Mesenteric fat pad (tissue), 1 donor: ENCODE data around the gene CUX1. TPM values are rescaled to one million over a fixed set of nuclear protein-coding genes. Genes with fewer than 3 reads are reported as not detected.

Experiments used
- DNase-seq: peaks from one replicate; pipeline ENCODE4 v3.0.0-alpha.2; 2020; ENCODE audit warnings: low spot score
- long read RNA-seq: library from polyadenylated mRNA; unstranded; transcript quantifications from one replicate; pipeline ENCODE4 v2.0.0, GENCODE V29; 2020
- total RNA-seq: library from RNA; stranded (reverse); fragmentation: NEBNext Ultra II Directional; extraction: Animal tissue kit (Norgen Biotek cat#: 25700); gene quantifications from one replicate; pipeline ENCODE4 v1.2.1, GENCODE V29; 2021
- donor health status: DM: yes; HTN: yes; CAD: no.

The CUX1 gene, protein sequence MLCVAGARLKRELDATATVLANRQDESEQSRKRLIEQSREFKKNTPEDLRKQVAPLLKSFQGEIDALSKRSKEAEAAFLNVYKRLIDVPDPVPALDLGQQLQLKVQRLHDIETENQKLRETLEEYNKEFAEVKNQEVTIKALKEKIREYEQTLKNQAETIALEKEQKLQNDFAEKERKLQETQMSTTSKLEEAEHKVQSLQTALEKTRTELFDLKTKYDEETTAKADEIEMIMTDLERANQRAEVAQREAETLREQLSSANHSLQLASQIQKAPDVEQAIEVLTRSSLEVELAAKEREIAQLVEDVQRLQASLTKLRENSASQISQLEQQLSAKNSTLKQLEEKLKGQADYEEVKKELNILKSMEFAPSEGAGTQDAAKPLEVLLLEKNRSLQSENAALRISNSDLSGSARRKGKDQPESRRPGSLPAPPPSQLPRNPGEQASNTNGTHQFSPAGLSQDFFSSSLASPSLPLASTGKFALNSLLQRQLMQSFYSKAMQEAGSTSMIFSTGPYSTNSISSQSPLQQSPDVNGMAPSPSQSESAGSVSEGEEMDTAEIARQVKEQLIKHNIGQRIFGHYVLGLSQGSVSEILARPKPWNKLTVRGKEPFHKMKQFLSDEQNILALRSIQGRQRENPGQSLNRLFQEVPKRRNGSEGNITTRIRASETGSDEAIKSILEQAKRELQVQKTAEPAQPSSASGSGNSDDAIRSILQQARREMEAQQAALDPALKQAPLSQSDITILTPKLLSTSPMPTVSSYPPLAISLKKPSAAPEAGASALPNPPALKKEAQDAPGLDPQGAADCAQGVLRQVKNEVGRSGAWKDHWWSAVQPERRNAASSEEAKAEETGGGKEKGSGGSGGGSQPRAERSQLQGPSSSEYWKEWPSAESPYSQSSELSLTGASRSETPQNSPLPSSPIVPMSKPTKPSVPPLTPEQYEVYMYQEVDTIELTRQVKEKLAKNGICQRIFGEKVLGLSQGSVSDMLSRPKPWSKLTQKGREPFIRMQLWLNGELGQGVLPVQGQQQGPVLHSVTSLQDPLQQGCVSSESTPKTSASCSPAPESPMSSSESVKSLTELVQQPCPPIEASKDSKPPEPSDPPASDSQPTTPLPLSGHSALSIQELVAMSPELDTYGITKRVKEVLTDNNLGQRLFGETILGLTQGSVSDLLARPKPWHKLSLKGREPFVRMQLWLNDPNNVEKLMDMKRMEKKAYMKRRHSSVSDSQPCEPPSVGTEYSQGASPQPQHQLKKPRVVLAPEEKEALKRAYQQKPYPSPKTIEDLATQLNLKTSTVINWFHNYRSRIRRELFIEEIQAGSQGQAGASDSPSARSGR (N-terminal part only)
- 115 TPM for total RNA-seq
- long read RNA-seq, transcript CUX1-202 (23 exons, 2,931 nt) = major isoform, 11 of 104 reads
- long read RNA-seq, transcript CUX1-220 (2 exons, 559 nt) = minor isoform, 5 of 104 reads
- long read RNA-seq, partial matches to known transcripts = 10 of 104 reads
- long read RNA-seq, other reads (novel, unspliced or antisense) = 74 of 104 reads

DNA sequence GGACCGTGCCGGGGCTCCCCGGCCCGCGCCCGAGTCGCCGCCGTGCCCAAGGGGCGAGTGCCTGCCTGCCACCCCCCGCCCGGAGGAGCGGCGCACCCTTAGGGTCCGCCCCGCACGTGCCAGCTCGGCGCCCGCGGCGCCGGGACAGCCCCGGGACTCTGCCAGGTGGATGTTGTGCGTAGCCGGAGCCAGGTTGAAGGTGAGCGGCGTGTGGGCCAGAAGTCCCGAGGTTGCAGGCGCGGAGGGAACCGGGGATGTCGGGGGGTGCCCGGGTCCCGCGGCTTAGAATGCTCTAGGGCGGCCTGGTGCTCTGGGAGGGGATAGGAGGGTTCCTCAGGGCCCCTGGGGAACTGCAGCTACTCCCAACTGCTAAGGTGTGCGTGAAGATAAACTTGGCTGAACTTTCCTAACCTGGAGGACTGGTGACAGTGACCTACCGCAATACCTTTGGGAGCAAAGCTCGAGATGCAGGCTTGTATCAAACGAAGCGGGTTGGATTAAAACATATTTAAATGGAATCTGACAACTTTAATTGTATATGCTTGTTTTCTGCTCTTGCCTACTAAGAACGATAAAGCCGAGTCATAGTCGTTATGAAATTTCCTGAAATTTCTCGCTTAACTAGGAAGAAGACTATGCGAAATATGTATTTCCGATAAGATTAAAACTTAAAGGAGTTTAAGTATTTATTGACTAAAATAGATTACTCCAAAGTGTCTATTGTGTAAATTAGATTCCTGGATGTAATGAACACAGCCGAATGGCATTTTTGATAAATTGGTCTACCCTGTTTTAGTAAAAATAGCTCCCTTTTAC lies at the start of gene CUX1:
TSS of gene CUX1 (plus strand) at position 156 of the 816 bp plus-strand sequence. CDS start at position 170, 14 bp downstream.
- peak; percentile 89 for DNase-seq

DNA sequence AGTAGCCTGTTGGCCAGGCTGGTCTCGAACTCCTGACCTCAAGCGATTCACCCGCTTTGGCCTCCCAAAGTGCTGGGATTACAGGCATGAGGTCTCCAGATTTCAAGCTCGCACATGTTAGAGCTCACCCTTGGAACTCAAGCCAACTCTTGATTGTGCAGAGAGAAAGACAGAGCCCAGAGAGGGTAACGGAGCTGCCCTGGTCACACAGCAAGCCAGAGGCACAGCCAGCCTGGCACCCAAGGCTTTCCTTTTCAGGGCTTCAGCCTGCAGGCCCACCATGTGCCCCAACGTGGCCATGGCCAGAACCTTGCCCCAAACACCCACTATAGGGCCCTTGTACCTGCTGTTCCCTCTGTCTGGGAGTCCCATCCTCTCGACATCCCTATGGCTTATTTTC lies 49.1 kb upstream of the CUX1 start:
- DNase-seq = no peak

DNA sequence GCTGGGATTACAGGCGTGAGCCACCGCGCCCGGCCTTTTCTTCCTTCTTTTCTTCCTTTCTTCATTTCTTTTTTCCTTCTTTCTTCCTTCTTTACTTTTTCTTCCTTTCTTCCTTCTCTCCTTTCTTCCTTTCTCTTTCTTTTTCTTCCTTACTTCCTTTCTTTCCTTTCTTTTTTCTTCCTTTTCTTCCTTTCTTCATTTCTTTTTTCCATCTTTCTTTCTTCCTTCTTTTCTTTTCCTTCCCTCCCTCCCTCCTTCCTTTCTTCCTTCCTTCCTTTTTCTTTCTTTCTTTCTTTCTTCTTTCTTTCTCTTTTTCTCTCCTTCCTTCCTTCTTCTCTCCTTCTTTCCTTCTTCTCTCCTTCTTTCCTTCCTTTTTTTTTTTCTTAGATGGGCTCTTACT lies 47.0 kb upstream of the CUX1 start:
- no peak for DNase-seq

DNA sequence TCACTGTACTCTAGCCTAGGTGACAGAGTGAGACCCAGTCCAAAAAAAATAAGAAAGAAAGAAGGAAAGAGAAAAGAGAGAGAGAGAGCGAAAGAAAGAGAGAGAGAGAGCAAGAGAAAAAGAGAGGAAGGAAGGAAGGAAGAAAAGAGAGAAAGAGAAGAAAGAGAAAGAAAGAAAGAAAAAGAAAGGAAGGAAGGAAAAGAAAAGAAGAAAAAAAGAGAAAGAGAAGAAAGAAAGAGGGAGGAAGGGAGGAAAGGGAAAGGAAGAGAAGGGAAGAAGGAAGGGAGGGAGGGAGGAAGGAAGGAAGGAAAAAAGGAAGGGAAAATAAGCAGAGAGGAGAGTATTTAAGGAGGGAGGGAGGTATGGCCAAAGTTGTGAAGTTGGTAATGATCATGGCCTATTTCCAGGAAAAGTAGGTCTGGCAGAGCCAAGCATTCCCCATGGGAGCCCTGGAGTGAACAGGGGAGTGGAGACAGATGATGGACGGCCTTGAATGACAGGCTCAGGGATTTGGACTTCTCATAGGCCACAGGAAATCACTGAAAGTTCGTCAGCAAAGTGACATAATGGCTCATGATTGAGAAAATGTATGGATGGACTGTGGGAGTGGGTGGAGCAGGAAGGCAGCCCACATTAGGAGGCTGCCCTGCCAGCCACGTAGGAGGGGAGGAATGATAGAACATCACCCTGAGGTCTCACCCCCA lies 44.8 kb upstream of the CUX1 start:
- no peak for DNase-seq

DNA sequence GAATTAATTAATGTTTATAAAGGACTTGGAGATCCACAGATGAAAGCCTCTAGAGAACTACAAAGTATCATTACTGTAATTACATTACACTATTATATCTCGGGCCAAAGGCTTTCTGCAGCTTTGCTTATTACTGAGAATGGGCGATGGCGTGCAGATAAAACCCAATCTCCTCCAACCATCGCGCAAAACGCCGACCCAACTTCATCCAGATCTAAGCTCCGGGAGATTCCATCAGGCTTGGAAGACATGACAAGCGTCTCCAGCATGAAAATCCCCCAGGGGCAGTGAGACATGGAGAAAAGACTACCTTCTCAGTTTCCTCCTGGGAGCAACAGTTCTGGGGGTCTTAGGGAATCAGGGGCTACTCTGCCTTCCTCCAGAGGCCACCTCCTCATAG lies 42.2 kb upstream of the CUX1 start:
- no peak for DNase-seq

DNA sequence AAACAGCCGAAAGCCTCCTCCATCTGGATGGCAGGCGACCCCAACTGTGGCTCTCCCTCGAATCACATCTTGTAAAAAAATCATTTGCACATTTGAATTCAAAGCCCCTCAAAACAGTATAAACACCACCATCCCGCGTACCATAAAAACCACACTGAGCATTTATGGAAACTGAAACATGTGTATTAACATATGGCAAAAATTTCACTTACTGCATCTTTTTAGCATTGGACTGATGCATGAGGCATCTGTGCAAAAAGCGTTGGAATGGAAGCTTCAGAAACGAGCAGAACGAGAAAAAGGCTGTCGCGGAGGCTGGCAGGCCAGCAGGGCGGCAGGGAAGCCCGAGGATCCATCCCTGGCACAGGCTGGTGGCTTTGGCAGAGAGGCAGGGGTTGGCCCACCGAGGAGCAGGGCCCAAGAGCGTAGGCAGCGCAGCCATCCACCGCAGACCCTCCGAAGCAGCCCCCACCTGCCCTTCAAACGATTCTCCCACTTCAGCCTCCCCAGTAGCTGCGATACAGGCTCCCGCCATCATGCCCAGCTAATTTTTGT lies 39.3 kb upstream of the CUX1 start:
- no peak for DNase-seq

DNA sequence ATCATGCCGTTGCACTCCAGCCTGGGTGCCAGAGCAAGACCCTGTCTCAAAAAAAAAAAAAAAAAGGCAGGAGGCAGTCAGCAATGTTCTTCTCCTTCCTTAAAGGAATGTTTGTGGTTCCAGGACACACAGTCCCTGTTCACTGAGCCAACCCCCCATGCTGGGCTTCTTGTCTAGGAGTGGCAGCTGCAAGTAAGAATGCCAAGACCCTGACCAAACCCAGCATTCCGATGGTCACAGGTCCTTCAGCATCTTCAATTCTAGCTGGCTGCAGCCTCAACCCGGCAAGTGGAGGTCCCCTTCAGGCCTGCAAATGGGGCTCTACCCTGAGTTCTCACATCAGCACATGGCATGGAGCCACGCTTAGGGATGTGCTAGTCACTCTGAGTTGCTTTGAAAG lies 38.2 kb upstream of the CUX1 start:
- no peak for DNase-seq

DNA sequence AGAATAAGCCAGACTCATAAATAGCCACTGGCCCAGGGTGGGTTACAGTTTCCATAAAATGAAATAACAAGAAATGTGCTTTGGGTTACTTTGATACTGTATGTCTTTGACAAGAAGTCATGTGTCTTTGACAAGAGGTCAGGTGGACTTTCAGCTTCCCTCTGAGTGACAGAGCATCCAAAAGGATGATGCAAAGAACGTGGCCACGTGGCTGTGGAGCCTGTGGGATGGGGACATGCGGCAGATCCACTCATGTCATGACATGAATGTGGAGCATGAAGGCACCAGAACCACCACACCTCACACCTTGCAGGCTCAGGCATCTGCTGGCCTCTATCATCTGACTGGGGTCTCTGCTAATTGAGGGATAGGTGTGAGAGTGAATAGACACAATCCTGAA lies 37.1 kb upstream of the CUX1 start:
- no peak for DNase-seq

DNA sequence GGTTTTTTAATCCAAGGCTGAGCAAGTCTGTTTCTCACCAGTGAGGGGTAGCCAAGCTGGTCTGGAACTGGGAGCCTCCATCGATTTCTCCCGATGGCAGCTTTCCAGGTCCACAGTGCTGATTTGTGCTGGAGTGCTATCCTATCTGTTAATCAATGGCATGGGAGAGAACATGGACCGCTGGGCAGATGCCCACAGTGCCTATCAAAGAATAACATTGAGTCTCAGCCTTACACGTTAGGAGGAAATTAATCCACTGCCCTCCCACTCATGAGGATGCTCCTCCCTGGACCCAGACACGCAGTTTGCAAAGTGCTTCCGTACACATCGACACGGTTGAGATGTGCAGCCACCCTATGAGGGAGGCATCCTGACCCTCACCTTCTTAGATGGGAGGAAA lies 36.0 kb upstream of the CUX1 start:
- DNase-seq = no peak

DNA sequence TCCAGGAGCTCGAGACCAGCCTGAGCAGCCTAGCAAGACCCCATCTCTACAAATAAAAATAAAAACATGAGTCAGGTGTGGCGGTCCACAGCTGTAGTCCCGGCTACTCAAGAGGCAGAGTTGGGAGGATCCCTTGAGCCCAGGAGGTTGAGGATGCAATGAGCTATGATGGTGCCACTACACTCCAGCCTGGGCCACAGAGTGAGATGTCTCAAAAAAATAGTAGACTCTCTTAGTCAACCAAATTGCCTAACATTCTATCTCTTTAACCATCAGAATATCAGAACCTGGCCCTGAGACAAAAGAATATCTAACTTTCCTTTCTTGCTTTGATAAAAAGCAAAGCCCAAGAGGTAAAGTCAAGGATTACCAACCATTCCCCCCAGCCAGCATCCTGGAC lies 35.0 kb upstream of the CUX1 start:
- no peak for DNase-seq

DNA sequence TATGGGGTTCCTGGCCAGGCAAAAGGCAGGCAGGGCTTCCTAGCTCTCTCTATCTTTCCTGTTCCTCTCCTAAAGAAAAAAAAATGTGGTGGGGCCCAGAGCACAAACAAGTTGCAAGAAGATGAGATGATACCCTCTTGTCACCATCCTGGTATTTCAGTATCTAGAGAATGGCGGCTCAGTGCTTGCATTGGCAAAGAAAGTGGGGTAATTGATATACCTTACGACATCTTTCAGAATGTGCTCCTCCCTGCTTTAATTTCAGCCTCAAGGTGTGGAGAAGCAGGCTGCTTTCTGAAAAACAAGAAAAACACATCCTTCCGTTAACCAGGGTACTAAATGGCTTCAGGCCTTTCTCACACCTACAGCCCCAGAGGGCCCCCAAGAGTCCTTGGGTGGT lies 34.5 kb upstream of the CUX1 start:
- no peak for DNase-seq

DNA sequence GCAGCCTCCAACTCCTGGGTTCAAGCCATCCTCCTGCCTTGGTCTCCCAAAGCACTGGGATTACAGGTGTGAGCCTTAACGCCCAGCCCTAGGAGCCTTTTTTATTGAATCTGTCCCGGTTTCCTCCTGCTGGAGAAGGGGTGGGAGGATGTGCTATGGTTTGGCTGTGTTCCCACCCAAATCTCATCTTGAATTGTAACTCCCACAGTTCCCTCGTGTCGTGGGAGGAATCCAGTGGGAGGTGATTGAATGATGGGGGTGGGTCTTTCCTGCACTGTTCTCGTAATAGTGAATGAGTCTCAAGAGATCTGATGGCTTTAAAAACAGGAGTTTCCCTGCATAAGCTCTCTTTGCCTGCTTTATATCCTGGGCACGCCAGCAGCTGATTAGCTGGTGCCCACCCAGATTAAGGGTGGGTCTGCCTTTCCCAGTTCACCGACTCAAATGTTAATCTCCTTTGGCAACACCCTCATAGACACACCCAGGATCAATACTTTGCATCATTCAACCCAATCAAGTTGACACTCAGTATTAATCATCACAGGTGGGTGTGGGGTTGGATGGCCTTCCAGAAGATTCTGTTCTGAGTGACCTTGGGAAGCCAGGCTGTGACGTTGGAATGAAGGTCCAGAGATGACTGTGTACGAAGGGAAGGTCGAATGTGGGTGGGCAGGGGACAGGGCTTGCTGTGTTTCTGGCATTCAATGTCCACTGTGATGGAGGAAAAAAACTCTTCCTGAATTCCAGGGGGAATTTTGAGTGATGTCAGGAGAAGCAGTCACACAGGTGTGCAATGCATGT lies 33.8 kb upstream of the CUX1 start:
- no peak for DNase-seq

DNA sequence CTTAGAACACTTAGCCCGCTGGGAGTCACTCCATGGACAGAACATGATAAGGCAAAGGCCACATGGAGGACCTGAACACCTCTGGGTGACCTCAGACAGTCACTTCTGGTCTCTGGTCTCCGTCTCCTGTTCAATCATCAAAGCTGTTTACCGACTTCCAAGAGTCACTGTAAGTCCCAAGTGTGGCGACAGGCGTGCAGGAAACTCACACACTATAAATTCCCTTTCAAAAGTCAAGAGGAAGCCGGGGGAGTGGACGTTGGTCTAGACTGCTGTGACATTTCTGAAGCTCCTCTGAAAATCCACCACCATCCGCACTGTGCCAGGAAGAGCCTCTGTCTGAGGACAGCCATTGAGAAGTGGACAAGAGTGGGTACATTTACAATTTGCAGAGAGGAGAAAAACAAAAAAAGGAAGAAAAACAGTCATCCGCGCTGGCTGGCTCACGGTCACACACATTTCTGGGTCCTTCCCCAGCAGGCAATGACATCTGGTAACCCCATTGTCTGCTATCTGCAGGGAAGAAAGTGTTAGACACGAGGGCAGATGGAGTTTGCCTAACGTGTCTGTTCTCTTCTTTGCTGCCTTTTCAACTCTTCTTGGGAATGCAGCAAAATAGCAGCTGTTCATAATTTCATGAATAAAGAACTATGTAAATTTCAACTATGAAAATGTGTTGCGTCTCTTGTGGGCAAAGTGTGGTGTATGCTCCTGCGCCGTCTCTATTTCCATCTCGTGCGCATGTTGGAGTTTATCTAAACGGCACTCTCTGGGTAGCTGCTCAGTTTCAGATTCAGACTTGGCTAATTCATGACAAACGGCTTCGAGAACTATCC lies 32.9 kb upstream of the CUX1 start:
- DNase-seq = no peak

DNA sequence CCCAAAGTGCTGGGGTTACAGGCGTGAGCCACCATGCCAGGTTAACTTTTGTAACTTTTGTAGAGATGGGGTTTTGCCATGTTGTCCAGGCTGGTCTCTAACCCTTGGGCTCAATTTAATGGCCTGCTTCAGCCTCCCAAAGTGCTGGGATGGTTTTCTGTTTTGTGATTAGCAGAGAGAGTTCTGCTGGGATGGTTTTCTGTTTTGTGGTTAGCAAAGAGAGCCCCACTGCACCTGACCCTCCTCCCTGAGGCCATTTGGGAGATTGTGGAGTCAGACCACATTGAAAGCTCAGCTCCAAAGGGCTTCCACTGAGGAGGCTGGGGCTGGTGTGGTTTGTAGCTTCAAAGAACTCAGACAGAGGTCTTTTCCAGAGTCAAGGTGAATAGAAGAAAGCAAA lies 29.6 kb upstream of the CUX1 start:
- no peak for DNase-seq

DNA sequence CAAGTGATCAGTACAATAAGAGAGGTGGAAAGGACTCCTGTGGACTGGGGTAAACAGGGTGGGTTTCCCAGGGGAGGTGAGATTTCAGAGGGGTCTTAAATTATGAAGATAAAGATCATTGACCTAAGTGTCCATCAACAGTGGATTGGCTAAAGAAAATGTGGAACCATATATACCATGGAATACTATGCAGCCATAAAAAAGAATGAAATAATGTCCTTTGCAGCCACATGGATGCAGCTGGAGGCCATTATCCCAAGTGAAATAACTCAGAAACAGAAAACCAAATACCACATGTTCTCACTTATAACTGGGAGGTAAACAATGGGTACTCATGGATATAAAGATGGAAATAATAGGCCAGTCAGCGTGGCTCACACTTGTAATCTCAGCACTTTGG lies 28.9 kb upstream of the CUX1 start:
- DNase-seq = no peak

DNA sequence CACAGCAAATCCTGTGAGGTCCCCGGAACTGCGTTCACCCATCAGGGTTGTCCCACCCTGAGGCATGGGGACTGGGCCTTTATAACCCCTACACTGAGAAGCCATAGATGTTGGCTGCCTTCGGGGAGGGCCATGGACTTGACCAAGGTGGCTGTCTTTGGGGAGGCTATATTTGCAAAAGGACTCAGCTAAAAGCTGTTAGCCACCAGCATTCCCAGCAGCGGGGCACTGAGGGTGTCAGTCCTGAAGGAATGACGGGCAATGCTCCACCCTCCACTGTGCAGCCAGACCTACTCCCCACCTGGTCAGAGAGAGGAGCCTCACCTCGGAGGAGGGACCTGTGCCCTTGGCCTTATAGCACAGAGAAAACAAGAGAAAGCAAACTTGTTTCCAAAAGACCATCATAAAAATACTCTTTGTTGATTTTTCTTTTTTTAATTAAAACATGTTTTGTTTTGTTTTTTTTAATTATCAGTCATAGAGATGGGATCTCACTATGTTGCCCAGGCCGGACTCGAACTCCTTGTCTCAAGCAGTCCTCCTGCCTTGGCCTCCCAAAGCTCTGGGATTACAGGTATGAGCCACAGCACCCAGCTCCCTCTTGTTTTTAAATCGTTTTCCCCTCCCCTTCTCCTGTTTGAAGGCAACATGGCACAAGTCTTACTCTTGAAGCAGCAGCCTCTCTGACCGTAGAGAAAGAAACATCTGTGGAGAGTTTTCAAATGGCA lies 26.7 kb upstream of the CUX1 start:
- DNase-seq = no peak
